Measurements from ENCODE around the gene PWWP2B.

PWWP2B gene

GRCh38 chr10:132366006-132366405 lies 31.0 kb upstream of the PWWP2B start:
- peaks cover 3% of the 10 kb centered on the region for H3K36me3 ChIP-seq (ENCODE audit: control insufficient read depth, insufficient read depth, low read length)
- H3K27me3 ChIP-seq (ENCODE audit: control insufficient read depth, insufficient read depth, low read length), result no peaks in the 10 kb centered on the region
- no peak overlapping the region for H3K4me3 ChIP-seq (ENCODE audit: low read length)
- no peaks in the 10 kb centered on the region for H3K9me3 ChIP-seq (ENCODE audit: control insufficient read depth, low read length)
- H3K4me1 ChIP-seq (ENCODE audit: control insufficient read depth, insufficient read depth, low read length), result no peaks in the 10 kb centered on the region
- no peak overlapping the region for H3K9ac ChIP-seq (ENCODE audit: low read length)

GRCh38 chr10:132366499-132366898 lies 30.5 kb upstream of the PWWP2B start:
- peaks cover 3% of the 10 kb centered on the region for H3K36me3 ChIP-seq (ENCODE audit: control insufficient read depth, insufficient read depth, low read length)

GRCh38 chr10:132368391-132368790 lies 28.6 kb upstream of the PWWP2B start:
- no peak overlapping the region for H3K9ac ChIP-seq (ENCODE audit: low read length)
- H3K4me3 ChIP-seq (ENCODE audit: low read length), result no peak overlapping the region
- no peaks in the 10 kb centered on the region for H3K4me1 ChIP-seq (ENCODE audit: control insufficient read depth, insufficient read depth, low read length)
- no peaks in the 10 kb centered on the region for H3K27me3 ChIP-seq (ENCODE audit: control insufficient read depth, insufficient read depth, low read length)
- H3K36me3 ChIP-seq (ENCODE audit: control insufficient read depth, insufficient read depth, low read length), result peaks cover 3% of the 10 kb centered on the region
- H3K9me3 ChIP-seq (ENCODE audit: control insufficient read depth, low read length), result no peaks in the 10 kb centered on the region

More at GRCh38 chr10:132366499-132366898, 30.5 kb upstream of the PWWP2B start:
- H3K9ac ChIP-seq (ENCODE audit: low read length), result no peak overlapping the region
- H3K27me3 ChIP-seq (ENCODE audit: control insufficient read depth, insufficient read depth, low read length), result no peaks in the 10 kb centered on the region
- H3K4me1 ChIP-seq (ENCODE audit: control insufficient read depth, insufficient read depth, low read length), result no peaks in the 10 kb centered on the region
- no peak overlapping the region for H3K4me3 ChIP-seq (ENCODE audit: low read length)
- H3K9me3 ChIP-seq (ENCODE audit: control insufficient read depth, low read length), result no peaks in the 10 kb centered on the region

- H3K27me3 ChIP-seq (ENCODE audit: control insufficient read depth, insufficient read depth, low read length), result no peaks in the 10 kb centered on the region
- no peak overlapping the region for H3K4me3 ChIP-seq (ENCODE audit: low read length)
- H3K9me3 ChIP-seq (ENCODE audit: control insufficient read depth, low read length), result no peaks in the 10 kb centered on the region
- no peak overlapping the region for H3K9ac ChIP-seq (ENCODE audit: low read length)
- no peaks in the 10 kb centered on the region for H3K4me1 ChIP-seq (ENCODE audit: control insufficient read depth, insufficient read depth, low read length)
- H3K36me3 ChIP-seq (ENCODE audit: control insufficient read depth, insufficient read depth, low read length), result peaks cover 3% of the 10 kb centered on the region
Observed at GRCh38 chr10:132368881-132369635, 27.9 kb upstream of the PWWP2B start.

GRCh38 chr10:132369636-132370185 lies 27.3 kb upstream of the PWWP2B start:
- no peak overlapping the region for H3K9ac ChIP-seq (ENCODE audit: low read length)

GRCh38 chr10:132370426-132371340 lies 26.3 kb upstream of the PWWP2B start:
- no peaks in the 10 kb centered on the region for H3K36me3 ChIP-seq (ENCODE audit: control insufficient read depth, insufficient read depth, low read length)
- H3K4me1 ChIP-seq (ENCODE audit: control insufficient read depth, insufficient read depth, low read length), result no peaks in the 10 kb centered on the region

More at GRCh38 chr10:132369636-132370185, 27.3 kb upstream of the PWWP2B start:
- no peaks in the 10 kb centered on the region for H3K9me3 ChIP-seq (ENCODE audit: control insufficient read depth, low read length)
- H3K4me1 ChIP-seq (ENCODE audit: control insufficient read depth, insufficient read depth, low read length), result no peaks in the 10 kb centered on the region
- no peaks in the 10 kb centered on the region for H3K27me3 ChIP-seq (ENCODE audit: control insufficient read depth, insufficient read depth, low read length)
- no peak overlapping the region for H3K4me3 ChIP-seq (ENCODE audit: low read length)
- no peaks in the 10 kb centered on the region for H3K36me3 ChIP-seq (ENCODE audit: control insufficient read depth, insufficient read depth, low read length)

GRCh38 chr10:132371641-132372081 lies 25.3 kb upstream of the PWWP2B start:
- H3K27me3 ChIP-seq (ENCODE audit: control insufficient read depth, insufficient read depth, low read length), result no peaks in the 10 kb centered on the region

More at GRCh38 chr10:132370426-132371340, 26.3 kb upstream of the PWWP2B start:
- no peak overlapping the region for H3K4me3 ChIP-seq (ENCODE audit: low read length)
- H3K27me3 ChIP-seq (ENCODE audit: control insufficient read depth, insufficient read depth, low read length), result no peaks in the 10 kb centered on the region
- H3K9me3 ChIP-seq (ENCODE audit: control insufficient read depth, low read length), result no peaks in the 10 kb centered on the region
- no peak overlapping the region for H3K9ac ChIP-seq (ENCODE audit: low read length)

GRCh38 chr10:132372516-132373095 lies 24.4 kb upstream of the PWWP2B start:
- H3K36me3 ChIP-seq (ENCODE audit: control insufficient read depth, insufficient read depth, low read length), result no peaks in the 10 kb centered on the region
- no peak overlapping the region for H3K9ac ChIP-seq (ENCODE audit: low read length)
- no peaks in the 10 kb centered on the region for H3K9me3 ChIP-seq (ENCODE audit: control insufficient read depth, low read length)
- no peak overlapping the region for H3K4me3 ChIP-seq (ENCODE audit: low read length)
- H3K4me1 ChIP-seq (ENCODE audit: control insufficient read depth, insufficient read depth, low read length), result no peaks in the 10 kb centered on the region
- H3K27me3 ChIP-seq (ENCODE audit: control insufficient read depth, insufficient read depth, low read length), result no peaks in the 10 kb centered on the region

More at GRCh38 chr10:132371641-132372081, 25.3 kb upstream of the PWWP2B start:
- Histone ChIP-seq H3K9ac (ENCODE audit: low read length) (no peak overlapping the region), H3K4me1 (ENCODE audit: control insufficient read depth, insufficient read depth, low read length) (no peaks in the 10 kb centered on the region), H3K9me3 (ENCODE audit: control insufficient read depth, low read length) (no peaks in the 10 kb centered on the region), H3K36me3 (ENCODE audit: control insufficient read depth, insufficient read depth, low read length) (no peaks in the 10 kb centered on the region), H3K4me3 (ENCODE audit: low read length) (no peak overlapping the region)

GRCh38 chr10:132373241-132373955 lies 23.6 kb upstream of the PWWP2B start:
- no peak overlapping the region for H3K9ac ChIP-seq (ENCODE audit: low read length)
- no peaks in the 10 kb centered on the region for H3K36me3 ChIP-seq (ENCODE audit: control insufficient read depth, insufficient read depth, low read length)
- H3K4me3 ChIP-seq (ENCODE audit: low read length), result no peak overlapping the region
- no peaks in the 10 kb centered on the region for H3K4me1 ChIP-seq (ENCODE audit: control insufficient read depth, insufficient read depth, low read length)
- H3K9me3 ChIP-seq (ENCODE audit: control insufficient read depth, low read length), result no peaks in the 10 kb centered on the region
- H3K27me3 ChIP-seq (ENCODE audit: control insufficient read depth, insufficient read depth, low read length), result no peaks in the 10 kb centered on the region

GRCh38 chr10:132374176-132374575 lies 22.8 kb upstream of the PWWP2B start:
- Histone ChIP-seq H3K9me3 (ENCODE audit: control insufficient read depth, low read length) (no peaks in the 10 kb centered on the region), H3K27me3 (ENCODE audit: control insufficient read depth, insufficient read depth, low read length) (no peaks in the 10 kb centered on the region)

GRCh38 chr10:132374612-132375011 lies 22.4 kb upstream of the PWWP2B start:
- H3K9me3 ChIP-seq (ENCODE audit: control insufficient read depth, low read length), result no peaks in the 10 kb centered on the region
- no peaks in the 10 kb centered on the region for H3K27me3 ChIP-seq (ENCODE audit: control insufficient read depth, insufficient read depth, low read length)
- H3K4me1 ChIP-seq (ENCODE audit: control insufficient read depth, insufficient read depth, low read length), result no peaks in the 10 kb centered on the region
- no peak overlapping the region for H3K9ac ChIP-seq (ENCODE audit: low read length)
- no peak overlapping the region for H3K4me3 ChIP-seq (ENCODE audit: low read length)
- H3K36me3 ChIP-seq (ENCODE audit: control insufficient read depth, insufficient read depth, low read length), result no peaks in the 10 kb centered on the region

More at GRCh38 chr10:132374176-132374575, 22.8 kb upstream of the PWWP2B start:
- no peaks in the 10 kb centered on the region for H3K36me3 ChIP-seq (ENCODE audit: control insufficient read depth, insufficient read depth, low read length)
- no peak overlapping the region for H3K9ac ChIP-seq (ENCODE audit: low read length)
- no peaks in the 10 kb centered on the region for H3K4me1 ChIP-seq (ENCODE audit: control insufficient read depth, insufficient read depth, low read length)
- no peak overlapping the region for H3K4me3 ChIP-seq (ENCODE audit: low read length)
